ENCODE data around the gene L3MBTL3. TPM values are rescaled to one million over a fixed set of nuclear protein-coding genes. Genes with fewer than 3 reads are reported as not detected.
"Not testable (repeated sequence)": the region's sequence is repeated elsewhere in the genome, so short reads cannot be mapped to it uniquely, and the experiment has no call there.

L3MBTL3 gene
- total RNA-seq, 1 experiment from 2014 or later, result 3.1 TPM

DNA sequence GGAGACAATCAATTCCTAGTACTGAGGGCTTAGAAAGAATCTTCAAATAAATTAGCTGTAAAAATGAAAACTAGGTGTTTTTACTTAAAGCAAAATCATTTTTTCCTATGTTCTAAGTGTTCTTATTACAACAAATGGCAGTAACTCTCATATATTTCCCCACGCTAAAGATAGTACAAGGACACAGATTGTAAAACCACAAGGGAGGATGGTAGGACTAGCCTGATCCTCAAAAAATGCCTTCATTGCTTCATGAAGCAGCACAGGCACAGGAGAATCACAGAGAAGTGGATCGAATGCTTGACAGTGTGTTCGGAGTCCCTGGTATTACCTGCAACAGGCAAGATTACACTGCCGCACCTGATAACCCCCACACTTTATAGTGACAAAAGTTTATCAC is 145.9 kb downstream of the L3MBTL3 start:
- no peak overlapping the region for H3K4me3 ChIP-seq (ENCODE audit: low read length)
- BruUV-seq (replicated peaks), result no TSS peak
- no peak overlapping the region for H3K27ac ChIP-seq (ENCODE audit: low read length)
- ChIA-PET POLR2A (ENCODE audit: unreplicated experiment) (no interaction called here), CTCF (no interaction called here)
- no peaks in the 10 kb centered on the region for H3K9me3 ChIP-seq (ENCODE audit: low read length)
- H3K4me2 ChIP-seq (ENCODE audit: low read length), result no peak overlapping the region
- no peak for ATAC-seq
- DNase-seq, result no peak
- TF ChIP-seq, protein P1, sequence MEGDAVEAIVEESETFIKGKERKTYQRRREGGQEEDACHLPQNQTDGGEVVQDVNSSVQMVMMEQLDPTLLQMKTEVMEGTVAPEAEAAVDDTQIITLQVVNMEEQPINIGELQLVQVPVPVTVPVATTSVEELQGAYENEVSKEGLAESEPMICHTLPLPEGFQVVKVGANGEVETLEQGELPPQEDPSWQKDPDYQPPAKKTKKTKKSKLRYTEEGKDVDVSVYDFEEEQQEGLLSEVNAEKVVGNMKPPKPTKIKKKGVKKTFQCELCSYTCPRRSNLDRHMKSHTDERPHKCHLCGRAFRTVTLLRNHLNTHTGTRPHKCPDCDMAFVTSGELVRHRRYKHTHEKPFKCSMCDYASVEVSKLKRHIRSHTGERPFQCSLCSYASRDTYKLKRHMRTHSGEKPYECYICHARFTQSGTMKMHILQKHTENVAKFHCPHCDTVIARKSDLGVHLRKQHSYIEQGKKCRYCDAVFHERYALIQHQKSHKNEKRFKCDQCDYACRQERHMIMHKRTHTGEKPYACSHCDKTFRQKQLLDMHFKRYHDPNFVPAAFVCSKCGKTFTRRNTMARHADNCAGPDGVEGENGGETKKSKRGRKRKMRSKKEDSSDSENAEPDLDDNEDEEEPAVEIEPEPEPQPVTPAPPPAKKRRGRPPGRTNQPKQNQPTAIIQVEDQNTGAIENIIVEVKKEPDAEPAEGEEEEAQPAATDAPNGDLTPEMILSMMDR (conservative IDR thresholded peaks at IDR 0.05; ENCODE audit: low read depth, low read length), result no peak
- no peak for TF ChIP-seq EZH2phosphoT487 (IDR thresholded peaks at IDR 0.05; ENCODE audit: borderline replicate concordance, low read length)
- no peaks in the 10 kb centered on the region for H3F3A ChIP-seq (ENCODE audit: low read length, unreplicated experiment)
- no peaks in the 10 kb centered on the region for H4K20me1 ChIP-seq (ENCODE audit: low read length)
- H3K79me2 ChIP-seq (ENCODE audit: low read length), result no peaks in the 10 kb centered on the region
- H3K9ac ChIP-seq (ENCODE audit: low read length), result no peak overlapping the region
- intact Hi-C loops (cut with micrococcal nuclease), result no loop called here
- no peak overlapping the region for H2AFZ ChIP-seq (ENCODE audit: low read length)
- H3K4me1 ChIP-seq (ENCODE audit: insufficient read depth, low read length), result no peaks in the 10 kb centered on the region
- H3K9me2 ChIP-seq (replicated peaks; ENCODE audit: low read length), result no peaks in the 10 kb centered on the region
- H3K27me3 ChIP-seq (ENCODE audit: low read length), result no peaks in the 10 kb centered on the region; the same call in 1 of the 2 replicates
- no peaks in the 10 kb centered on the region for H3K36me3 ChIP-seq (ENCODE audit: low read depth, low read length)

DNA sequence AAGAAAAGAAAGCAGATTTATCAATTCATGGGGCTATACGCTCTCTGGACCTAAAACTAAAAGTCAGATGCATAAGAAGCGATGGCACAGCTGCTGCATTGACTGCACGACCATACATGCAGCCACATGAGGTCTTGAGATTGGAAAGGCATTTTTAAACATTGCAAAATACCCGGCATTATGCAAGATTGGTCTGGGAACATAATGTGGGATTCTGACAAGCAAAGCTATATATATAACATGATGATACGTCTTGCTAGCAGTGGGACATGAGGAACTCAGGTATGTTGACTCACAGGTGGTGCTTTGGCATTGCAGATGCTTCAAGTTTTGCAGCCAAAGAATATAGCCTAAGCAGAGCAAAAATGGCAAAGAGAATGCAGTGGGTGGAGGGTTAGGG is 149.3 kb downstream of the L3MBTL3 start:
- H3K79me2 ChIP-seq (ENCODE audit: low read length), result no peaks in the 10 kb centered on the region
- BruUV-seq (replicated peaks), result no TSS peak
- DNase-seq (peak; percentile 9), ATAC-seq (no peak)
- no peak for TF ChIP-seq EZH2 (IDR thresholded peaks at IDR 0.05; ENCODE audit: low read length, unreplicated experiment)
- TF ChIP-seq, protein P1 (conservative IDR thresholded peaks at IDR 0.05; ENCODE audit: low read depth, low read length), result no peak
- no peak for TF ChIP-seq EZH2phosphoT487 (IDR thresholded peaks at IDR 0.05; ENCODE audit: borderline replicate concordance, low read length)
- H3K4me3 ChIP-seq (ENCODE audit: low read length), result no peak overlapping the region
- no peaks in the 10 kb centered on the region for H3K36me3 ChIP-seq (ENCODE audit: low read depth, low read length)
- no peak overlapping the region for H3K9ac ChIP-seq (ENCODE audit: low read length)
- no peaks in the 10 kb centered on the region for H4K20me1 ChIP-seq (ENCODE audit: low read length)
- ChIA-PET CTCF (no interaction called here), POLR2A (ENCODE audit: unreplicated experiment) (no interaction called here)
- H3K9me3 ChIP-seq (ENCODE audit: low read length), result no peaks in the 10 kb centered on the region
- H3K9me2 ChIP-seq (replicated peaks; ENCODE audit: low read length), result no peaks in the 10 kb centered on the region
- H3K4me2 ChIP-seq (ENCODE audit: low read length), result no peak overlapping the region
- no peak overlapping the region for H2AFZ ChIP-seq (ENCODE audit: low read length)
- no peaks in the 10 kb centered on the region; the same call in 1 of the 2 replicates for H3K27me3 ChIP-seq (ENCODE audit: low read length)
- H3F3A ChIP-seq (ENCODE audit: low read length, unreplicated experiment), result no peaks in the 10 kb centered on the region
- intact Hi-C loops (cut with micrococcal nuclease), result no loop called here
- H3K4me1 ChIP-seq (ENCODE audit: insufficient read depth, low read length), result no peaks in the 10 kb centered on the region
- no peak overlapping the region for H3K27ac ChIP-seq (ENCODE audit: low read length)

DNA sequence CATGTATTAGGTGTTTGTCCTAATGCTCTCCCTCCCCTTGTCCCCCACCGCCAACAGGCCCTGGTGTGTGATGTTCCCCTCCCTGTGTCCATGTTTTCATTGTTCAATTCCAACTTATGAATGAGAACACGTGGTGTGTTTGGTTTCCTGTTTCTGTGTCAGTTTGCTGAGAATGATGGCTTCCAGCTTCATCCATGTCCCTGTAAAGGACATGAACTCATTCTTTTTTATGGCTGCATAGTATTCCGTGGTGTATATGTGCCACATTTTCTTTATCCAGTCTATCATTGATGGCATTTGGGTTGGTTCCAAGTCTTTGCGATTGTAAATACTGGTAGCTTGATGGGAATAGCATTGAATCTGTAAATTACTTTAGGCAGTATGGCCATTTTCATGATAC is 151.8 kb downstream of the L3MBTL3 start:
- H3K4me1 ChIP-seq (ENCODE audit: insufficient read depth, low read length); intact Hi-C loops (cut with micrococcal nuclease); H3K27me3 ChIP-seq (ENCODE audit: low read length); H3K27ac ChIP-seq (ENCODE audit: low read length); H2AFZ ChIP-seq (ENCODE audit: low read length); H3K4me3 ChIP-seq (ENCODE audit: low read length); H3F3A ChIP-seq (ENCODE audit: low read length, unreplicated experiment); H3K36me3 ChIP-seq (ENCODE audit: low read depth, low read length); H4K20me1 ChIP-seq (ENCODE audit: low read length); H3K9me2 ChIP-seq (replicated peaks; ENCODE audit: low read length); H3K9ac ChIP-seq (ENCODE audit: low read length); H3K9me3 ChIP-seq (ENCODE audit: low read length); POLR2A ChIA-PET (ENCODE audit: unreplicated experiment); CTCF ChIA-PET; H3K4me2 ChIP-seq (ENCODE audit: low read length); DNase-seq; BruUV-seq (replicated peaks); H3K79me2 ChIP-seq (ENCODE audit: low read length); ATAC-seq: not testable (repeated sequence)

DNA sequence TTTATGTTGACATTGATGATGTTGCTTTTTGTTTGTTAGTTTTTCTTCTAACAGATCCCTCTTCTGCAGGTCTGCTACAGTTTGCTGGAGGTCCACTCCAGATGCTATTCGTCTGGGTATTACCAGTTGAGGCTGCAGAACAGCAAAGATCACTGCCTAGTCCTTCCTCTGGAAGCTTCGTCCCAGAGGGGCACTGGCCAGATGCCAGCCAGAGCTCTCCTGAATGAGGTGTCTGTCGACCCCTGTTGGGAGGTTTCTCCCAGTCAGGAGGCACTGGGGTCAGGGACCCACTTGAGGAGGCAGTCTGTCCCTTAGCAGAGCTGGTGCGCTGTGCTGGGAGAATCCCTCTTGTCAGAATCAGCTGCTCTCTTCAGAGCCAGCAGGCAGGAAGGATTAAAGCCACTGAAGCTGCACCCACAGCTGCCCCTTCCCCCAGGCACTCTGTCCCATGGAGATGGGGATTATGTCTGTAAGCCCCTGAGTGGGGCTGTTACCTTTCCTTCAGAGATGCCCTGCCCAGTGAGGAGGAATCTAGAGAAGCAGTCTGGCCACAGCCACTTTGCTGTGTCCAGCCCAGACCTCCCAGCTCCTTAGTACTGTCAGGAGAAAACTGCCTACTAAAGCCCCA is 155.1 kb downstream of the L3MBTL3 start:
- H2AFZ ChIP-seq (ENCODE audit: low read length); DNase-seq; H3K4me3 ChIP-seq (ENCODE audit: low read length); intact Hi-C loops (cut with micrococcal nuclease); H3K9me2 ChIP-seq (replicated peaks; ENCODE audit: low read length); CTCF ChIA-PET; H3K9me3 ChIP-seq (ENCODE audit: low read length); POLR2A ChIA-PET (ENCODE audit: unreplicated experiment); BruUV-seq (replicated peaks); H3F3A ChIP-seq (ENCODE audit: low read length, unreplicated experiment); H3K4me1 ChIP-seq (ENCODE audit: insufficient read depth, low read length); H3K27me3 ChIP-seq (ENCODE audit: low read length); H3K36me3 ChIP-seq (ENCODE audit: low read depth, low read length); H3K79me2 ChIP-seq (ENCODE audit: low read length); H3K4me2 ChIP-seq (ENCODE audit: low read length); H3K9ac ChIP-seq (ENCODE audit: low read length); ATAC-seq; H3K27ac ChIP-seq (ENCODE audit: low read length); H4K20me1 ChIP-seq (ENCODE audit: low read length): not testable (repeated sequence)
